H1 (cell line): Measurements from ENCODE around the gene JPH2. TPM values are rescaled to one million over a fixed set of nuclear protein-coding genes. Genes with fewer than 3 reads are reported as not detected.
A peak's percentile ranks its signal among the peaks of the same experiment; 100 is the strongest.

Experiments
- CTCF ChIA-PET: fragments of 300-600 bp; sonication (Branson Sonifier 250); formaldehyde crosslinking; loops from one replicate; lab custom pipeline; 2021; ENCODE audit not compliant: partially characterized antibody; lab: Charles Lee
- POLR2A ChIA-PET: fragments of 300-600 bp; sonication (Branson Sonifier 250); formaldehyde crosslinking; loops from one replicate; lab custom pipeline; 2021; ENCODE audit warnings: inconsistent platforms; ENCODE audit not compliant: partially characterized antibody; lab: Charles Lee
- DNase-seq, 2 experiments: peaks; one replicate each; pipeline versions ENCODE4 v3.0.0 to v3.0.0-alpha.2; 2010 to 2022; ENCODE audit warnings: low spot score in 2 of 2, low read depth in 1 of 2, mixed read lengths in 1 of 2
- FAIRE-seq: peaks from 2 replicates; lab custom pipeline; 2011; peaks lifted over from hg19 to GRCh38; lab: Jason Lieb, UNC
- H2AFZ ChIP-seq: 2 replicates; pipeline ENCODE4 v1.8.1; 2012; ENCODE audit warnings: low read length, inconsistent platforms
- H2AK5ac ChIP-seq: 2 replicates; pipeline ENCODE4 v1.6.1; 2013; ENCODE audit warnings: low read depth, low read length
- H2BK120ac ChIP-seq: replicated peaks from 2 replicates; pipeline ENCODE3; 2013; ENCODE audit warnings: low read depth, low read length, inconsistent platforms
- H2BK12ac ChIP-seq: 2 replicates; pipeline ENCODE4 v1.6.1; 2013; ENCODE audit warnings: low read depth, low read length
- H2BK15ac ChIP-seq: 2 replicates; pipeline ENCODE4 v1.6.1; 2013; ENCODE audit warnings: low read length
- H2BK20ac ChIP-seq: 2 replicates; pipeline ENCODE4 v1.6.1; 2013; ENCODE audit warnings: low read length
- H2BK5ac ChIP-seq: 2 replicates; pipeline ENCODE4 v1.6.1; 2013; ENCODE audit warnings: low read depth, low read length
- H3K14ac ChIP-seq: 2 replicates; pipeline ENCODE4 v1.6.1; 2013; ENCODE audit warnings: inconsistent platforms; ENCODE audit not compliant: insufficient read length
- H3K18ac ChIP-seq: 2 replicates; pipeline ENCODE4 v1.6.1; 2013; ENCODE audit warnings: low read length; ENCODE audit errors: extremely low read depth
- H3K23ac ChIP-seq: 2 replicates; pipeline ENCODE4 v1.6.1; 2013; ENCODE audit warnings: inconsistent platforms; ENCODE audit not compliant: insufficient read length
- H3K23me2 ChIP-seq: 2 replicates; pipeline ENCODE4 v1.6.1; 2013; ENCODE audit warnings: low read depth, low read length
- H3K27ac ChIP-seq: 2 replicates; pipeline ENCODE4 v1.6.1; 2011; ENCODE audit warnings: low read depth, low read length, inconsistent platforms
- H3K27me3 ChIP-seq, 4 experiments: replicated peaks in 1 of 4; 1 replicate in 1 of 4; 2 replicates in 3 of 4; pipeline versions ENCODE4 v1.6.1 to v1.8.1; 2011 to 2013; ENCODE audit warnings: low read length in 3 of 4, mild to moderate bottlenecking in 3 of 4, inconsistent platforms in 2 of 4, mixed read lengths in 2 of 4, moderate library complexity in 1 of 4; ENCODE audit not compliant: control insufficient read depth in 3 of 4, insufficient read depth in 3 of 4; ENCODE audit errors: extremely low read depth in 1 of 4
- H3K36me3 ChIP-seq, 4 experiments: 2 replicates each; pipeline versions ENCODE4 v1.6.1 to v1.8.1; 2011 to 2013; ENCODE audit warnings: mild to moderate bottlenecking in 4 of 4, low read length in 3 of 4, moderate library complexity in 2 of 4, control low read depth in 1 of 4, inconsistent platforms in 1 of 4; ENCODE audit not compliant: insufficient read depth in 4 of 4, control insufficient read depth in 2 of 4
- H3K4ac ChIP-seq: replicated peaks from 2 replicates; pipeline ENCODE3; 2013; ENCODE audit warnings: low read length, low read depth, mixed read lengths, inconsistent platforms; ENCODE audit not compliant: insufficient read length
- H3K4me1 ChIP-seq, 4 experiments: replicated peaks in 1 of 4; 1 replicate in 1 of 4; 2 replicates in 3 of 4; pipeline versions ENCODE4 v1.6.1 to v1.8.1; 2011 to 2013; ENCODE audit warnings: low read length in 3 of 4, inconsistent platforms in 2 of 4, mixed read lengths in 1 of 4; ENCODE audit not compliant: insufficient read depth in 4 of 4, control insufficient read depth in 3 of 4
- H3K4me2 ChIP-seq, 2 experiments: 2 replicates each; pipeline versions ENCODE4 v1.6.1 to v1.8.1; 2011 to 2013; ENCODE audit warnings: low read depth in 2 of 2, low read length in 2 of 2, control low read depth in 1 of 2, inconsistent platforms in 1 of 2, mild to moderate bottlenecking in 1 of 2; ENCODE audit not compliant: insufficient read depth in 1 of 2
- H3K4me3 ChIP-seq, 4 experiments: fragments of 200-600, 300-600 bp in 1 of 4; sonication (generic), shearing (Covaris generic), sonication (Bioruptor Twin) in 1 of 4; 2 replicates each; pipeline versions ENCODE4 v1.5.1 to v1.8.1; 2011 to 2016; ENCODE audit warnings: low read length in 4 of 4, low read depth in 3 of 4, control low read depth in 2 of 4, inconsistent platforms in 2 of 4, mild to moderate bottlenecking in 2 of 4, mixed read lengths in 1 of 4, moderate library complexity in 1 of 4; ENCODE audit not compliant: insufficient read depth in 2 of 4; ENCODE audit errors: extremely low read depth in 1 of 4
- H3K56ac ChIP-seq: replicated peaks from 2 replicates; pipeline ENCODE3; 2013; ENCODE audit warnings: low read depth, mild to moderate bottlenecking, mixed read lengths, low read length, inconsistent platforms; ENCODE audit not compliant: insufficient read length
- H3K79me1 ChIP-seq: 2 replicates; pipeline ENCODE4 v1.6.1; 2013; ENCODE audit warnings: low read depth, low read length, control low read depth
- H3K79me2 ChIP-seq, 2 experiments: 2 replicates each; pipeline versions ENCODE4 v1.6.1 to v1.8.1; 2012 to 2013; ENCODE audit warnings: low read length in 2 of 2, mild to moderate bottlenecking in 2 of 2, inconsistent platforms in 1 of 2; ENCODE audit not compliant: insufficient read depth in 2 of 2, control insufficient read depth in 1 of 2
- H3K9ac ChIP-seq, 4 experiments: replicated peaks in 1 of 4; 1 replicate in 1 of 4; 2 replicates in 3 of 4; pipeline versions ENCODE4 v1.6.1 to v1.8.1; 2011 to 2013; ENCODE audit warnings: low read depth in 3 of 4, low read length in 3 of 4, control low read depth in 2 of 4, mild to moderate bottlenecking in 2 of 4, moderate library complexity in 2 of 4, inconsistent platforms in 1 of 4; ENCODE audit errors: extremely low read depth in 1 of 4
- H3K9me3 ChIP-seq, 2 experiments: 2 replicates each; pipeline versions ENCODE4 v1.6.1 to v1.8.1; 2012 to 2013; ENCODE audit warnings: mild to moderate bottlenecking in 2 of 2, moderate library complexity in 2 of 2, control low read depth in 1 of 2, inconsistent platforms in 1 of 2, low read depth in 1 of 2, low read length in 1 of 2, mixed read lengths in 1 of 2; ENCODE audit not compliant: insufficient read depth in 2 of 2
- H4K20me1 ChIP-seq, 2 experiments: replicated peaks in 1 of 2; 2 replicates each; pipeline versions ENCODE3 to v1.8.1; 2011 to 2013; ENCODE audit warnings: inconsistent platforms in 2 of 2, low read length in 2 of 2, mild to moderate bottlenecking in 1 of 2; ENCODE audit not compliant: insufficient read depth in 2 of 2, control insufficient read depth in 1 of 2
- H4K5ac ChIP-seq: 2 replicates; pipeline ENCODE4 v1.6.1; 2013; ENCODE audit warnings: low read length, low read depth, mixed read lengths, inconsistent platforms; ENCODE audit not compliant: insufficient read length
- H4K8ac ChIP-seq: 2 replicates; pipeline ENCODE4 v1.8.0; 2013; ENCODE audit warnings: mild to moderate bottlenecking, moderate library complexity, low read length, inconsistent platforms; ENCODE audit not compliant: insufficient read depth; ENCODE audit errors: extremely low read depth
- H4K91ac ChIP-seq: replicated peaks from 2 replicates; pipeline ENCODE3; 2013; ENCODE audit warnings: low read length, mixed read lengths, inconsistent platforms; ENCODE audit not compliant: insufficient read length
- FOSL1 ChIP-seq: IDR thresholded peaks from 2 replicates; pipeline ENCODE4 v1.6.1; 2011; ENCODE audit warnings: mild to moderate bottlenecking, low read depth, low read length, moderate library complexity; ENCODE audit not compliant: insufficient read depth
- KDM1A ChIP-seq: fragments of 200-600, 300-600 bp; sonication (generic); IDR thresholded peaks from 2 replicates; pipeline ENCODE4 v1.7.1; 2016; ENCODE audit warnings: mild to moderate bottlenecking, low read length, borderline replicate concordance
- WGBS, 2 experiments: shearing (Covaris generic) in 1 of 2; methylation state at CpG; one replicate each; pipeline versions ENCODE4 v1.1.6 to v1.1.7; 2013 to 2015; ENCODE audit warnings: low lambda C conversion rate in 2 of 2, mixed read lengths in 2 of 2, inconsistent platforms in 1 of 2, low coverage in 1 of 2, missing lambda C conversion rate in 1 of 2; ENCODE audit not compliant: insufficient replicate concordance in 2 of 2, insufficient coverage in 1 of 2, insufficient read length in 1 of 2; ENCODE audit errors: extremely low coverage in 1 of 2, missing lambda C conversion rate in 1 of 2; 5-methylcytosine and 5-hydroxymethylcytosine counted together
- polyA plus RNA-seq, 7 experiments: library from polyadenylated mRNA; depleted of rRNA in 3 of 7; stranded (reverse) in 5 of 7; unstranded in 2 of 7; fragments of >200 nt in 5 of 7; fragments of 200-250 nt in 2 of 7; gene quantifications; 1 replicate in 5 of 7; 2 replicates in 1 of 7; 4 replicates in 1 of 7; pipeline versions ENCODE4 v1.2.1 to v1.2.3, GENCODE V29; 2011 to 2013; ENCODE audit warnings: missing spikeins in 2 of 7, mixed read lengths in 2 of 7
- total RNA-seq: library from RNA; stranded (reverse); fragmentation: NEBNext Ultra II Directional; extraction: Animal tissue kit (Norgen Biotek cat#: 25700); gene quantifications from 2 replicates; pipeline ENCODE4 v1.2.1, GENCODE V29; 2021

JPH2 gene
- total and polyA plus RNA-seq, 2 of the 8 experiments (the other 6 are each of a cell fraction or from before 2014, with no cell fraction given), result 0.59 to 1.3 TPM

GRCh38 chr20:44110816-44111568, 76.0 kb downstream of the JPH2 start:
- no peak overlapping the region for H4K8ac ChIP-seq
- no peaks in the 10 kb centered on the region for H3K79me1 ChIP-seq
- TF ChIP-seq KDM1A, result peak; percentile 30; the same call in 1 of the 2 replicates
- no peak for TF ChIP-seq FOSL1
- CTCF ChIA-PET, result interaction anchor here (1.0 to 15.8 kb wide), 6 partner anchors 12 to 84 kb away, joined by 3 to 512 read pairs (median 7); partner anchors contain the start of gene JPH2
- H2BK5ac ChIP-seq, result no peak overlapping the region
- no peak overlapping the region for H2AFZ ChIP-seq
- no peak overlapping the region for H3K18ac ChIP-seq
- WGBS, 2 experiments, result 62% methylated on average over 9 of the region's 9 CpGs; no CpG with 5 or more reads in 1 of the 2 experiments
- H3K36me3 ChIP-seq, result no peaks in the 10 kb centered on the region
- H2BK20ac ChIP-seq, result no peak overlapping the region
- no peak overlapping the region for H2BK15ac ChIP-seq
- H4K20me1 ChIP-seq, result no peaks in the 10 kb centered on the region
- DNase-seq (no peak), FAIRE-seq (no peak)
- no peaks in the 10 kb centered on the region for H3K79me2 ChIP-seq
- no peak overlapping the region for H3K4ac ChIP-seq
- H4K5ac ChIP-seq, result no peak overlapping the region
- H3K23me2 ChIP-seq, result no peaks in the 10 kb centered on the region
- no peaks in the 10 kb centered on the region; a peak in 1 of 7 replicates for H3K4me1 ChIP-seq
- no peak overlapping the region for H3K4me3 ChIP-seq
- H2AK5ac ChIP-seq, result no peak overlapping the region
- H3K23ac ChIP-seq, result no peak overlapping the region
- H3K9ac ChIP-seq, result no peak overlapping the region
- H2BK12ac ChIP-seq, result no peak overlapping the region
- no peak overlapping the region for H4K91ac ChIP-seq
- H3K9me3 ChIP-seq, result peaks cover 12 to 15% of the 10 kb centered on the region in 2 experiments
- H2BK120ac ChIP-seq, result no peak overlapping the region
- H3K56ac ChIP-seq, result no peak overlapping the region
- no peak overlapping the region for H3K4me2 ChIP-seq
- H3K14ac ChIP-seq, result no peak overlapping the region
- H3K27ac ChIP-seq, result no peak overlapping the region
- POLR2A ChIA-PET, result interaction anchor here (1.0 to 1.1 kb wide), 2 partner anchors 9 to 76 kb away, joined by 3 read pairs; no protein-coding TSS in a partner anchor
- no peaks in the 10 kb centered on the region for H3K27me3 ChIP-seq
